HL-60 (cell line): Measurements from ENCODE around the gene GPD2.

ENCODE experiments used
- CTCF ChIP-seq: IDR thresholded peaks from one replicate; pipeline ENCODE4 v1.5.1; 2011; ENCODE audit warnings: low read length, control low read depth, inconsistent platforms; ENCODE audit not compliant: insufficient read depth
- POLR2AphosphoS5 ChIP-seq: IDR thresholded peaks from 2 replicates; pipeline ENCODE4 v1.6.1; 2012; ENCODE audit warnings: low read depth
- SPI1 ChIP-seq: IDR thresholded peaks from 2 replicates; pipeline ENCODE4 v1.6.1; 2012; ENCODE audit warnings: low read depth, mild to moderate bottlenecking, borderline replicate concordance
- TF ChIP-seq, protein P1 (sequence below): IDR thresholded peaks from 2 replicates; pipeline ENCODE4 v1.6.1; 2012; ENCODE audit warnings: low read depth; ENCODE audit not compliant: insufficient replicate concordance

DNA sequence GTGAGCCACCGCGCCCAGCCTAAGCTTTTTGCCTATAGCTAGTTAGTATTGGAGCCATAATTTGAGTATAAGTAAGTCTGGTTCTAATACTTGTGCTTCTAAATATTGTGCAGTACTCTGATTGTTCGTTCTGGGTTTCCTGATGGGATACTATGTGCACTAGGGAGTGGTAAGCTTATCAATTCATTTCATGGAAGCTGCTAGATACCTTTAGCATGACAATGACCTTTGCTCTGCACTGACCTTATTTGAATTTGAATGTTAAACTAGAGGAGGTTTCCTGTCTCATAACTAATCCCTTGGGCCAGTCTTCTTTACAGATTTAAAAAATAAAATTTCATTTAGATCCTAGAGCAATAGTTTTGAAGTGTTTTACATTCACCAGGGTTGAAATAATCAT lies 125.1 kb downstream of the GPD2 start:
- TF ChIP-seq CTCF (no peak), SPI1 (no peak), POLR2AphosphoS5 (no peak)
- TF ChIP-seq, protein P1, sequence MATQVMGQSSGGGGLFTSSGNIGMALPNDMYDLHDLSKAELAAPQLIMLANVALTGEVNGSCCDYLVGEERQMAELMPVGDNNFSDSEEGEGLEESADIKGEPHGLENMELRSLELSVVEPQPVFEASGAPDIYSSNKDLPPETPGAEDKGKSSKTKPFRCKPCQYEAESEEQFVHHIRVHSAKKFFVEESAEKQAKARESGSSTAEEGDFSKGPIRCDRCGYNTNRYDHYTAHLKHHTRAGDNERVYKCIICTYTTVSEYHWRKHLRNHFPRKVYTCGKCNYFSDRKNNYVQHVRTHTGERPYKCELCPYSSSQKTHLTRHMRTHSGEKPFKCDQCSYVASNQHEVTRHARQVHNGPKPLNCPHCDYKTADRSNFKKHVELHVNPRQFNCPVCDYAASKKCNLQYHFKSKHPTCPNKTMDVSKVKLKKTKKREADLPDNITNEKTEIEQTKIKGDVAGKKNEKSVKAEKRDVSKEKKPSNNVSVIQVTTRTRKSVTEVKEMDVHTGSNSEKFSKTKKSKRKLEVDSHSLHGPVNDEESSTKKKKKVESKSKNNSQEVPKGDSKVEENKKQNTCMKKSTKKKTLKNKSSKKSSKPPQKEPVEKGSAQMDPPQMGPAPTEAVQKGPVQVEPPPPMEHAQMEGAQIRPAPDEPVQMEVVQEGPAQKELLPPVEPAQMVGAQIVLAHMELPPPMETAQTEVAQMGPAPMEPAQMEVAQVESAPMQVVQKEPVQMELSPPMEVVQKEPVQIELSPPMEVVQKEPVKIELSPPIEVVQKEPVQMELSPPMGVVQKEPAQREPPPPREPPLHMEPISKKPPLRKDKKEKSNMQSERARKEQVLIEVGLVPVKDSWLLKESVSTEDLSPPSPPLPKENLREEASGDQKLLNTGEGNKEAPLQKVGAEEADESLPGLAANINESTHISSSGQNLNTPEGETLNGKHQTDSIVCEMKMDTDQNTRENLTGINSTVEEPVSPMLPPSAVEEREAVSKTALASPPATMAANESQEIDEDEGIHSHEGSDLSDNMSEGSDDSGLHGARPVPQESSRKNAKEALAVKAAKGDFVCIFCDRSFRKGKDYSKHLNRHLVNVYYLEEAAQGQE = no peak
